Putamen (tissue), 1 donor: ENCODE results near the gene MRPS10.
"Not testable (repeated sequence)": the region's sequence is repeated elsewhere in the genome, so short reads cannot be mapped to it uniquely, and the experiment has no call there.

Source experiments
- DNase-seq: peaks from one replicate; pipeline ENCODE4 v3.0.0-alpha.2; 2016; ENCODE audit warnings: low spot score

MRPS10 gene

DNA sequence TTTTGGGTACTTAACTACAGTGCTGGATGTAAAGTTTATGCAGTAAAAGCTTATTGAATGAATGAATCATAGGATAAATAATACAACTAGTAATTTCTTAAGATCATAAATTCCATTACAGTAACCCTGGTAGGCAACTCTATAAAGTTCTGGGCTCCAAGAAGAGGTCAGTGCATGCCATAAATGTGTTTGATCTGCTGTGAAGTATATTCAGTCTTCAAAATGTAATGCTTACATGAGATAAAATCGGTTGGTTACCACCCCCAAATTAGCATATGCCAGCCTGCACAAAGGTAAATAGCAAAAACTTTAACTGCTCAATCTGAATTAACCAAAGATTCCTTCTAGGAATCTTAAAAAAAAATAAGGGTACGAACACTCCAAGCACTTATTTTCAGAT is 10.1 kb downstream of the MRPS10 start:
- not testable (repeated sequence) for DNase-seq

- no peak for DNase-seq
These were observed 12.8 kb downstream of the MRPS10 start for GRCh38 chr6:42204768-42205282.

GRCh38 chr6:42203183-42203582 is 14.5 kb downstream of the MRPS10 start:
- no peak for DNase-seq

DNA sequence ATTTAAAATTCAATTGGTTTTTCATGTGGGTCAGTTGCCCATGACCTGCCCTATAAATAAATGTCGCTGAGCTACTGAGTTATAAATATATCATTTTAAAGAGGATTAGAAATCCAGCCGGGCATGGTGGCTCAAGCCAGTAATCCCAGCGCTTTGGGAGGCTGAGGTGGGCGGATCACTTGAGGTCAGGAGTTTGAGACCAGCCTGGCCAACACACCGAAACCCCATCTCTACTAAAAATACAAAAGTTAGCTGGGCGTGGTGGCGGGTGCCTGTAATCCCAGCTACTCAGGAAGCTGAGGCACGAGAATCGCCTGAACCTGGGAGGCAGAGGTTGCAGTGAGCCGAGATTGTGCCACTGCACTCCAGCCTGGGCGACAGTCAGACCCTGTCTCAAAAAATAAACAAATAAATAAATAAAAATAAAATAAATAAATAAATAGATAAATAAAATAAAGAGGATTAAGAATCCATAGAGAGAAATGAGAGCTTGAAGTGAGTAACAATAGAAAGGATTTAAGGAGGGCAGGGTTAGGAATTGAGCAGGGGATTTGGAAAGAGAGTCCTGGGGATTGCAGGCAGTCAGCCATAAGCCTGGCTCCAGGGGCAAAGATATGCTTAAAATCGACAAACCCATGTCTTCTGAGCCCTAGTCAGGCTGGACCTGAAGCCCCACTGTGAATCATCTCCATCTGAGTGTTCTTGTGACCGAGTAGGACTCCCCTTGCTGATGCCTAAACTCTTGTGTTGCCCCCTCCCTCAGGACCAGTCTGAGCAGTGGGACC is 15.3 kb downstream of the MRPS10 start:
- DNase-seq, result not testable (repeated sequence)

DNA sequence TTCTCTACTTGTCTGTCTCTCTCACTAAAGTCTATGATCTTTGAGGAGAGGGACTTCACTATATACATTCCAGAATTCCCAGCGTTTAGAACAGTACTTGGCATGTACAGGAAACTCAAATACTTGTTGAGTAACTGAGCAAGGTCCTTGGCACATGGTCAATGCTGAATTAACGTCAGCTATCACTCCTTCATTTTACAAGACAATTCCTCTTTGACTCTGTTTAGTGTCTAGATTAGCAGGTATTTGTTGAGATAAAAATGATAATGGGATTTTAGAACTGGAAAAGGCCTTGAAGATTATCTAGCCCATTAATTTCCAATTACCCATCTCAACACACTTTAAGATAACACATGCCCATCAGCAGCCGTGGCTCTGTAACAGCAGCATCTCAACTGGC is 16.3 kb downstream of the MRPS10 start:
- no peak for DNase-seq

DNA sequence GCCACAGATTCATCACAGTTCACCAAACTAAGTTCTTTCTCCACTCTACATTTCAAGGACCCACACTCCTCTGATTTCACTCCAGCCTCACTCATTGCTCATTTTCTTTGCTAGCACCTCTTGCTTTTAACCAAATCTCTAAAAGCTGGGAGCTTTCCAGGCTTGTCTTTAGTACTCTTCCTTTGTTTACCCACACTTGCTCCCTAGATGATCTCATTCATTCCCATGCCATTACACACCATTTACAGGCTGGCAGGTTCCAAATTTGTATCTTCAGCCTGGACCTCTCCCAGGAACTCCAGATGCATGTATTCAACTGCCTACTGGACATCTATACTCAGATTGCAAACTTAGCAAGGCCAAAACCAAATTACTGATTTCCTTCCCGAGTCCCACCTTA is 17.6 kb downstream of the MRPS10 start:
- no peak for DNase-seq

- no peak for DNase-seq
These were observed 18.3 kb downstream of the MRPS10 start for GRCh38 chr6:42199106-42199981.

DNA sequence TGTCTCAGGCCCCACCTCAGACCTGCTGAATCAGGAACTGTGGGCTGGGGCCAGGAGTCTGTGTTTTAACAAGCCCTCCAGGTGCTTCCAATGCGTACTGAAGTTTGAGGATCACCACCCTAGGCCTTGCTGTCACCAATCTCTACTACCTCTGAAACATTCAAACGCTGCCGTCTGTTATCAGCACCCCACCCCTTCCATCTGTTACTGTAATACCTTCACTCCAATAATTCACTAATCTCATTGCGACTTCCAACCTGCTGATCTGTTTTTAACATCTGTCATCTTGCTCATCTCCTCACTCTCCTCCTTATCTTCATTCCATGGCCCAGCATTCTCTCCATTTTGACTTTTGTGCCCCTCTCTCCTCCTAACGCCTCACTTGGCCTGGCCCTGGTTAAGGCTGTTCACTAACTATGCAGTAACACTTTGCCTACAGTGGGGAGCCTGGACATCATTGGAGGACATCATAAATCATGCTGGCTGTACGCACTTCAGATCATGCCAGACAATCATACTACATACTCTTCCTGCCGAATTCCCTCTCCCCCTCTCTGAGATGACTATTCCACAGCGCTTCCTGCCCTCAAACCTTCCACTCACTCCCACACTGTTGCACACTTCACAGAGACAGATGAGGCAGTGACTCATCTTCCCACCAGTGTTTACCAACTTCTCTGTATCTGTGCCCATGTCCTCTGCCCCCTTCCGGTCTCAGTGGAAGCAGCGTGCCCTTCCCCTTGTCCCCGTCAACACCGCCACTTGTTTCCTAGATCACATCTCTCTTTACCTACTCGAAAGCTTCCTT is 19.9 kb downstream of the MRPS10 start:
- peak; percentile 42 for DNase-seq

GRCh38 chr6:42195415-42195814 is 22.2 kb downstream of the MRPS10 start:
- no peak for DNase-seq

- DNase-seq, result no peak
These were observed 23.6 kb downstream of the MRPS10 start for GRCh38 chr6:42194056-42194455.

GRCh38 chr6:42193491-42193894 is 24.2 kb downstream of the MRPS10 start:
- DNase-seq, result no peak

DNA sequence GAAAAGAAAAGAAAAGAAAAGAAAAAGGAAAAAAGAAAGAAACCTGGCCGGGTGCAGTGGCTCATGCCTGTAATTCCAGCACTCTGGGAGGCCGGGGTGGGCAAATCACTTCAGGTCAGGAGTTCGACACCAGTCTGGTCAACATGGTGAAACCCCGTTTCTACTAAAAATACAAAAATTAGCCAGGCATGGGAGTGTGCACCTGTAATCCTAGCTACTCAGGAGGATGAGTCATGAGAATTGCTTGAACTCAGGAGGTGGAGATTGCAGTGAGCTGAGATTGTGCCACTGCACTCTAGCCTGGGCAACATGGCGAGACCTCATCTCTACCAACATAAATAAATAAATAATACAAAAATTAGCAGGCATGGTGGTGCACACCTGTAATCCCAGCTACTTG is 25.3 kb downstream of the MRPS10 start:
- DNase-seq, result not testable (repeated sequence)

DNA sequence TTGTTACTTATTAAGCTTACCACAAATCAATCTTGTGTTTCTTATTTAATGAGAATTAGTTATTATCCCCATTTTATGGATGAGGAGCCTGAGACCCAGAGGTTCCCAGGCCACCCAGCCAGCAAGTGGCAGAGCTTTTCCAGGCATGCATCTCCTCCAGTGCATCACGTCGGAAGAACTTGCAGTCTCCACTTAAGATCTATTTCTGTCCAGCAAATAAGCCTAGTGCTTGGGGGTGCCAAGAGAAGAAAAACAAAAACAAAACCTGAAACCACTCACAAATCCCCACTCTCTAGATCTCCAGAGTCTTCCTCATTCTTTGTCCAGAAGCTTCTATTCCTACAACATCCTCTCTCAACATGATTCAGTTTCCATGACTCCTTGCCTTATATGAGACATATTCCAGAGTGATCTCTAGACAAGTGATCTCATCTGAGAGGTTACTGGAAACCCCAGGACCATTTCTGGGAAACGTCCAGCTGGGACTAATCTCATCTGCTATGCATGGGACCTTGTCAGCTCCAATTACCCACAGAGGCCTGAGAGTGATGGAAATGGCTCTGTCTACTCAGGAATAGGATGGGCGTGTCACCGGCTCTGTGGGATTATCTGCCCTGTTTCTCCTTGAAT is 27.0 kb downstream of the MRPS10 start:
- DNase-seq, result no peak

GRCh38 chr6:42188406-42188805 is 29.3 kb downstream of the MRPS10 start:
- DNase-seq, result no peak

- no peak for DNase-seq
These were observed 32.1 kb downstream of the MRPS10 start for GRCh38 chr6:42185597-42185996.

DNA sequence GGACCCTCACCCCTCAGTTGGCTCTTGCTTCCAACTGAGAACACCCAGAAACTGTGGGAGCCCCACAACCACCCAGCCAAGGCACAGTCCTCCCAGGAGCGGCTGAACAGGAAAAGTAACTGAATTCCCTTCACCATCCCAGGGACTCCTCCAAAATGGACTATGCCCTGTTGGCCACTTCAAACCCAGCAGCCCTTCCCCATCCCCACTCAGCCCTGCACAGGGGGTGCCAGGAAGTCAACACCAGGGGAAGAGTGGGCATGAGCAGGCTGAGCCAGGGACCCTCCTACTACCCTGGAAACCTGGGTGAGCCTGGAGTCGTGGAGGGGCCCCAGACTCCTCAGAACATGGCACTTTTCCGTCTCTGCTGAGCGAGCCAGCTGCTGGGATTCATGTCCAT is 33.2 kb downstream of the MRPS10 start:
- no peak for DNase-seq

GRCh38 chr6:42182101-42182500 is 35.6 kb downstream of the MRPS10 start:
- DNase-seq, result no peak

- DNase-seq, result no peak
These were observed 37.7 kb downstream of the MRPS10 start for GRCh38 chr6:42179945-42180313.

DNA sequence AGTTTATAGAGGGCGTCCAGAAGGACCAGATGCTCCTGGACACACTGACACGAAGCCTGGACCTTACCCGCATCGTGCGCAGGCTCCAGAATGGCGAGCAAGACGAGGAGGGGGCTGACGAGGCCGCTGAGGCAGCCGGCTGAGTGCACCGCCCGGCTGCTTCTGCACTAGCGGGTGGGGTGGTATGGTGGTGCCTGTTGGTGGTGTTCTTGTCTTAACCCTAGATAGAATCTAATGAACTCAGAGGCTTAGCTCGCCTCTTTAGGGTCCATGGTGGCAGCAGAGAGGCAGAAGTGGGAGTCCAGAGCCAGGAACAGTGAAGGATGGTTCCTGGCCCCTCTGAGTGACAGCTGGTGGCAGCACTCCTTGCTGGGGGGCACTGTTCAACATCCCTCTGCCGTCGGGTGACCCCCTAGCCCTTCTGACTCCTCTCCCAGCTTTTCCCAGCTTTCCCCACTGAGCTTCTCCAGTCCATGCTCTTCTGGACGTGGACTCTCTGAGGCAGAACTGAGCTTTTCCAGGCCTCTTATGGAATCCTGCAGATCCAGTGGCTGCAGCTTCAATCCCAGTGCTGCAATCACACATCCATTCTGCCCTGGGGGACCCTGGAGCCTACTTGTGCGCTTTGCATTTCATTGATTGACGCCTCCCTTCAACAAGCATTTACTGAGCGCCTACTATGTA is 38.3 kb downstream of the MRPS10 start:
- no peak for DNase-seq

DNA sequence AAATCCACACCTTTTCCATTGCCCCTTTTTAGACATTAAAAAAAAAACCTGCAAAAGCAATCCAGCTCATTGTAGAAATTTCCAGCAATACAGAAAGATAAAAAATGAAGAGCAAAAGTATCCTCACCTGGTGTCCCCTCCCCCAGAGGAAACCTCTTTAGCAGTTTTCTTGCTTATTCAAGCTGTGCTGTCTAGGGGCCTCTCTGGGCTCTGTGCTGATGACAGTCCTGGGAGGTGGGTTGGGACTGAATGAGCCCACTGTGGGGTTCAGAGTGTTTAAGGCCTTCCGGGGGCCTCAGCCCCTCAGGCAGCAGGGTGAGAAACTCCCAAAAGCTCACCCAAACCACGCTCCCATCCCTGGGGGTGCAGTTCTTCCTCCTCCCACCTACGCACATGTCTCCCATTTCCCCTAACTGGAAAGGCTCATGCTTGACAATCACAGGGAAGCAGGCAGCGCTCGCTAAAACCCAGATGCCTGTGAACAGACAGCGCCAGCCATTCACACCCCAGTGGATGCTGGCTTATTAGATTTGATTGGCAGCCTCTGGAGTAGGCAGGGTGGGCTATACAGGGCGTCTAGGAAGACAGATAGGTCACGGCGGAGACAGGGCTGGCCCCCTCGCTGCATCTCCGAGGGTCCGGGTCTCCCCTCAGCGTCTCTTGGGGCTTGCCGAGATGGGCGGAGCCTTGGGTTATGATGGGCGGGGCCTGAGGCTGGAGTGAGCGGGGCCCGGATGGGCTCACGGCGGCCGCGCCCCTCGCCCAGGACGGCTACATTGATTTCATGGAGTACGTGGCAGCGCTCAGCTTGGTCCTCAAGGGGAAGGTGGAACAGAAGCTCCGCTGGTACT is 39.9 kb downstream of the MRPS10 start:
- DNase-seq, result peak; percentile 17
